Sigmoid colon (tissue), 7 donors: ENCODE data around the gene OTOL1. TPM values are rescaled to one million over a fixed set of nuclear protein-coding genes. Genes with fewer than 3 reads are reported as not detected.

ENCODE experiments used
- DNase-seq: peaks from one replicate; pipeline ENCODE4 v3.0.0-alpha.2; 2019
- H3K27ac ChIP-seq, 4 donors: fragments of 200-600 bp; sonication (generic); one replicate each; pipeline ENCODE4 v1.5.1; 2016 to 2019; ENCODE audit warnings: mild to moderate bottlenecking in 1 of 4
- H3K27me3 ChIP-seq, 3 donors: fragments of 200-600 bp; sonication (generic); one replicate each; pipeline ENCODE4 v1.5.1; 2019; ENCODE audit warnings: mild to moderate bottlenecking in 1 of 3
- H3K36me3 ChIP-seq, 4 donors: fragments of 200-600 bp; sonication (generic); one replicate each; pipeline ENCODE4 v1.5.1; 2016 to 2019
- H3K4me1 ChIP-seq, 4 donors: fragments of 200-600 bp; sonication (generic); one replicate each; pipeline ENCODE4 v1.5.1; 2017 to 2019
- H3K4me3 ChIP-seq, 4 donors: fragments of 200-600 bp; sonication (generic); one replicate each; pipeline ENCODE4 v1.5.1; 2017 to 2019; ENCODE audit warnings: mild to moderate bottlenecking in 2 of 4, moderate library complexity in 1 of 4
- H3K9me3 ChIP-seq, 4 donors: fragments of 200-600 bp in 3 of 4; sonication (generic) in 3 of 4; one replicate each; pipeline versions ENCODE4 v1.5.1 to v1.6.1; 2013 to 2019
- EP300 ChIP-seq, 4 donors: sonication (generic); formaldehyde crosslinking; IDR thresholded peaks; one replicate each; pipeline ENCODE4 v1.6.1; 2017; ENCODE audit warnings: antibody characterized with exemption in 4 of 4
- POLR2A ChIP-seq, 2 donors: fragments of 450-650 bp; IDR thresholded peaks; one replicate each; pipeline ENCODE4 v1.6.1; 2016; ENCODE audit warnings: antibody characterized with exemption in 2 of 2, mild to moderate bottlenecking in 2 of 2, moderate library complexity in 2 of 2
- POLR2AphosphoS5 ChIP-seq, 4 donors: sonication (generic); formaldehyde crosslinking; IDR thresholded peaks; one replicate each; pipeline ENCODE4 v1.6.1; 2017; ENCODE audit warnings: antibody characterized with exemption in 4 of 4
- WGBS, 2 donors: extraction: QIAGEN DNeasy Blood & Tissue Kit; methylation state at CpG; one replicate each; pipeline ENCODE4 v1.1.7; 2013; 5-methylcytosine and 5-hydroxymethylcytosine counted together
- intact Hi-C: fragments of 100-400 bp; cut with DNase I; formaldehyde crosslinking; loops from one replicate; pipeline ENCODE4 v1.15.1; 2023
- polyA plus RNA-seq, 3 donors: library from polyadenylated mRNA; stranded (reverse); fragments of 200-250 nt; gene quantifications; one replicate each; pipeline ENCODE4 v1.2.3, GENCODE V29; 2013
- total RNA-seq, 4 donors: library from RNA; depleted of rRNA; stranded (reverse); fragments of >200 nt; gene quantifications; one replicate each; pipeline ENCODE4 v1.1.0, GENCODE V29; 2016
- TF ChIP-seq, protein P1 (sequence below), 4 experiments: fragments of 450-650 bp in 3 of 4; fragments of 200-600 bp in 1 of 4; IDR thresholded peaks; one replicate each; pipeline ENCODE4 v1.5.1; 2016 to 2019; ENCODE audit warnings: antibody characterized with exemption in 4 of 4, mild to moderate bottlenecking in 3 of 4, moderate library complexity in 2 of 4
- donor health status: healthy with polysubstance abuse.
- donor health status: Bipolar disorder and iron deficiency.
- donor health status: healthy.

The OTOL1 gene
- total and polyA plus RNA-seq, 7 donors, result not detected

DNA sequence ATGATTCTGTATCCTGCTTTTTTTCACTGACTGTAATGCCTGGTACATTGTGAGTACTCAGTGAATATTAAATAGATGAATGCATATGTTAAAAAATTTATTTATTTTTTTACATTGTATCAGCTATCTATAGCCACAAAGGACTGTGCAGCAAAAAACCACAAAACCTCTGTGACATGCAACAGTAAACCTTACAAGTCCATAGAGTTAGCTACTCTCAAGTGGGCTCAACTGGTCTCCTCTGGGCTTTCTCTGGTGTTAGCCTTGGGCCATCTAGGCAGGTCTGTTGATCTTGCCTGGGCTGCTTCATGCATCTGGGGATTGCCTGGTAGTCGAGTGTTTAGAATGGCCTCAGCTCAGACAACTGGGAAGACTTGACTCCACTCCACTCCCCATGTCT is 35.3 kb downstream of the OTOL1 start:
- H3K36me3 ChIP-seq, result no peaks in the 10 kb centered on the region
- H3K4me1 ChIP-seq, result no peaks in the 10 kb centered on the region
- WGBS, 2 donors, result 53 to 93% methylated on average over 1 of the region's 1 CpG
- no peak for DNase-seq
- H3K27ac ChIP-seq, result no peak overlapping the region
- no peaks in the 10 kb centered on the region for H3K9me3 ChIP-seq
- no peak overlapping the region for H3K4me3 ChIP-seq
- intact Hi-C loops, result no loop called here
- H3K27me3 ChIP-seq, result no peaks in the 10 kb centered on the region
- TF ChIP-seq POLR2AphosphoS5 (IDR thresholded peaks at IDR 0.05), result no peak
- no peak for TF ChIP-seq EP300 (IDR thresholded peaks at IDR 0.05)
- TF ChIP-seq, protein P1, sequence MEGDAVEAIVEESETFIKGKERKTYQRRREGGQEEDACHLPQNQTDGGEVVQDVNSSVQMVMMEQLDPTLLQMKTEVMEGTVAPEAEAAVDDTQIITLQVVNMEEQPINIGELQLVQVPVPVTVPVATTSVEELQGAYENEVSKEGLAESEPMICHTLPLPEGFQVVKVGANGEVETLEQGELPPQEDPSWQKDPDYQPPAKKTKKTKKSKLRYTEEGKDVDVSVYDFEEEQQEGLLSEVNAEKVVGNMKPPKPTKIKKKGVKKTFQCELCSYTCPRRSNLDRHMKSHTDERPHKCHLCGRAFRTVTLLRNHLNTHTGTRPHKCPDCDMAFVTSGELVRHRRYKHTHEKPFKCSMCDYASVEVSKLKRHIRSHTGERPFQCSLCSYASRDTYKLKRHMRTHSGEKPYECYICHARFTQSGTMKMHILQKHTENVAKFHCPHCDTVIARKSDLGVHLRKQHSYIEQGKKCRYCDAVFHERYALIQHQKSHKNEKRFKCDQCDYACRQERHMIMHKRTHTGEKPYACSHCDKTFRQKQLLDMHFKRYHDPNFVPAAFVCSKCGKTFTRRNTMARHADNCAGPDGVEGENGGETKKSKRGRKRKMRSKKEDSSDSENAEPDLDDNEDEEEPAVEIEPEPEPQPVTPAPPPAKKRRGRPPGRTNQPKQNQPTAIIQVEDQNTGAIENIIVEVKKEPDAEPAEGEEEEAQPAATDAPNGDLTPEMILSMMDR (IDR thresholded peaks at IDR 0.05), result no peak

DNA sequence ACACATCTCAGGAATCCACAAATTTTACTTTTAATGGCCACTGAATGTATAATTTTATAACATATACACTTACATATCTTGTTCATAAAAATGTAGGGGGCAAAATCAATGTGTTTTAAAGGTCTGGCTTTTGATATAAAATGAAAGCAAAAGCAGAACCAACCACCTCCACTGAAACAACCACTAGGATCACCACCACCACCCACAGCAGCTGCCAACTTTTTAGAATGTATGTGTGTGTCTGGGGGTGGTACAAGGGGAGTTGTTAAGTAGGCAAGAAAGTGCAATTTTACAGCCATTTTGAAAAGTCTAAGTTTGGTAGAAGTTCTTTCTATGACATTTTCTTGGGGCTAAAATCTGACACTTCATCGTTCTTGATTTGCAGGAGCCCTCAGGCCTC is 44.0 kb downstream of the OTOL1 start:
- Histone ChIP-seq H3K4me1 (no peaks in the 10 kb centered on the region), H3K9me3 (no peaks in the 10 kb centered on the region), H3K27me3 (no peaks in the 10 kb centered on the region), H3K27ac (no peak overlapping the region), H3K4me3 (no peak overlapping the region), H3K36me3 (no peaks in the 10 kb centered on the region)
- DNase-seq, result no peak
- no peak for TF ChIP-seq POLR2A (IDR thresholded peaks at IDR 0.05)
- no peak for TF ChIP-seq POLR2AphosphoS5 (IDR thresholded peaks at IDR 0.05)
- TF ChIP-seq EP300 (IDR thresholded peaks at IDR 0.05), result no peak
- TF ChIP-seq, protein P1 (IDR thresholded peaks at IDR 0.05), result no peak
- 77 to 85% methylated on average over 1 of the region's 1 CpG for WGBS, 2 donors
- intact Hi-C loops, result no loop called here

- H3K36me3 ChIP-seq, result no peaks in the 10 kb centered on the region
- 89 to 91% methylated on average over 1 of the region's 1 CpG for WGBS, 2 donors
- no peak for DNase-seq
- H3K9me3 ChIP-seq, result no peaks in the 10 kb centered on the region
- H3K27me3 ChIP-seq, result no peaks in the 10 kb centered on the region
- no peak for TF ChIP-seq POLR2A (IDR thresholded peaks at IDR 0.05)
- H3K4me1 ChIP-seq, result no peaks in the 10 kb centered on the region
- no peak overlapping the region for H3K27ac ChIP-seq
- no peak overlapping the region for H3K4me3 ChIP-seq
- intact Hi-C loops, result no loop called here
Observed at GRCh38 chr3:161545824-161546223, 49.2 kb downstream of the OTOL1 start.

DNA sequence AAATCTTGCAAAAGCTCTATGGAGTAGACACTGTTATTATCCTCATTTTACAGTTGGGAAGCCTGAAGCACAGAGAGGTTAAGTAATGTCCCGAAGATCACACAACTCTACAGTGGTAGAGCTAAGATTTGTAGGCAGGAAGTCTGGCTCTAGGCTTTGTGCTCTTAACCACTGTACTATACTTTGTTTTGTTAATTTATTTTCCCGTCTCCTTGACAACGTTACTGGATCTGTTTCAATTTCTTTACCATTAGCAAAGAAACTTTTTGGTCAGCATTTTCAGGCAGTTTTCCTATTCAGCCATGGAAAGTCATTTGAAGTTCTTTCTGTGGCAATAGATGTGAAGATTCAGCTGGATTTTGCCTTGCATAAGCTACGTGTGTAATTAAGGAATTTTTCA is 51.7 kb downstream of the OTOL1 start:
- intact Hi-C loops, result no loop called here
- Histone ChIP-seq H3K36me3 (no peaks in the 10 kb centered on the region), H3K27ac (no peak overlapping the region), H3K4me3 (no peak overlapping the region), H3K4me1 (no peaks in the 10 kb centered on the region), H3K27me3 (no peaks in the 10 kb centered on the region), H3K9me3 (no peaks in the 10 kb centered on the region)
- 60 to 63% methylated on average over 4 of the region's 4 CpGs for WGBS, 2 donors
- DNase-seq, result no peak
- TF ChIP-seq EP300 (IDR thresholded peaks at IDR 0.05), result no peak
- TF ChIP-seq, protein P1 (IDR thresholded peaks at IDR 0.05), result no peak
- TF ChIP-seq POLR2AphosphoS5 (IDR thresholded peaks at IDR 0.05), result no peak
- TF ChIP-seq POLR2A (IDR thresholded peaks at IDR 0.05), result no peak

- no peak overlapping the region for H3K4me3 ChIP-seq
- intact Hi-C loops, result no loop called here
- H3K4me1 ChIP-seq, result no peaks in the 10 kb centered on the region
- 83 to 88% methylated on average over 1 of the region's 1 CpG for WGBS, 2 donors
- H3K27ac ChIP-seq, result no peak overlapping the region
- no peaks in the 10 kb centered on the region for H3K9me3 ChIP-seq
- TF ChIP-seq POLR2A (IDR thresholded peaks at IDR 0.05) (no peak), POLR2AphosphoS5 (IDR thresholded peaks at IDR 0.05) (no peak), EP300 (IDR thresholded peaks at IDR 0.05) (no peak)
- TF ChIP-seq, protein P1 (IDR thresholded peaks at IDR 0.05), result no peak
- no peaks in the 10 kb centered on the region for H3K36me3 ChIP-seq
- DNase-seq, result no peak
- H3K27me3 ChIP-seq, result no peaks in the 10 kb centered on the region
Observed at GRCh38 chr3:161549261-161549660, 52.7 kb downstream of the OTOL1 start.
